Hematopoietic multipotent progenitor cell treated with erythropoietin and hydrocortisone succinate and interleukin-3 and kit ligand, for 17 days (in vitro differentiated cells): ENCODE data around the gene CTBP1.

Source experiments
- DNase-seq: peaks from one replicate; pipeline ENCODE4 v3.0.0-alpha.2; 2015; ENCODE audit warnings: low spot score

The CTBP1 gene

DNA sequence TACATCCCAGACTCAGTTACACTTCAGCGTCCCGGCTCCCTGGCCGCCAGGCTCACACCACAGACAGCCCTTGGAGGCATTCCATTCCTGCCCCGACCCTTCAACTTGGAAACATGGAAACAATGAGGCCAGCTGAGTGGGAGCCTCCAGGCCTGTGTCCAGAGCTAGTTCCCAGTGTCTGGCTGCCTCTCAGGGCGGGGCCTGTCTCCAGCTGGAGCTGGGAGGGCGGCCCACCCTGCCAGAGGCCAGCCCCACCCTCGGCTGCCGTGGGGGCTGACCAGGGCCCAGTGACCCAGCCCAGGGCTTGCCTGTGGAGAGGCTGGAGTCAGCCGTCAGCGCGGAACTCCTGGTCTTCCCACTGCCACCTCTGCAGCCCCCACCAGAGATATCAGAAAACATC, 39.1 kb downstream of the CTBP1 start:
- no peak for DNase-seq

GRCh38 chr4:1208970-1209704, 39.8 kb downstream of the CTBP1 start:
- DNase-seq: no peak

GRCh38 chr4:1208266-1208961, 40.5 kb downstream of the CTBP1 start:
- no peak for DNase-seq

DNA sequence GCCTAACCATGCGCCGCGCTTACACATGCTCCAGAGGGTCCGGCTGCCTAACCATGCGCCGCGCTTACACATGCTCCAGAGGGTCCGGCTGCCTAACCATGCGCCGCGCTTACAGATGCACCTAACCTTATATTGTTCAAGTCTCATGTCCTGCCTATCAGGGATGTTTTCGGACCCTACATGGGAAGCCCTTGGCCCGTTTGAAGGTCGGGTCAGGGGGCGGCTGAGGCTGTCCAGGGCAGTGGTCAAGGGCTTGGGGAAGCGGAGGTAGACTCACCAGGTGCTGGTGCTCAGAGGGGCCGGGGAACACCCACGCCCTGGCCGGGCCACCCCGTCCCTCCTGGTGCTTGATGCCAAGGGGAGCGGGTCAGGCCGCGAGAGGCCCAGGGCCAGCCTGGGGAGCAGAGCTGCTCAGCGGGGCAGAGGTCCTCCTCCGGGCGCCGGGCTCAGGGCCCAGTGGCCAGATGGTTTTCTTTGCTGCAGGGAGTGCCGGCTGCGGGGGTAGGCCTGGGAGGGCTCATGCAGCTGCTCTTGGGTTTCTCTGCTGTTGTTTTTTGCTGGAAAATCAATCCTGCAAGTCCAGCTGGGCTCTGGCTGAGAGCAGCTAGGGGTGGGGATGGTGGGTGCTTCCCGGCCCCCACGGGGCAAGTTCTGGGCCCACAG, 41.2 kb downstream of the CTBP1 start:
- no peak for DNase-seq

DNA sequence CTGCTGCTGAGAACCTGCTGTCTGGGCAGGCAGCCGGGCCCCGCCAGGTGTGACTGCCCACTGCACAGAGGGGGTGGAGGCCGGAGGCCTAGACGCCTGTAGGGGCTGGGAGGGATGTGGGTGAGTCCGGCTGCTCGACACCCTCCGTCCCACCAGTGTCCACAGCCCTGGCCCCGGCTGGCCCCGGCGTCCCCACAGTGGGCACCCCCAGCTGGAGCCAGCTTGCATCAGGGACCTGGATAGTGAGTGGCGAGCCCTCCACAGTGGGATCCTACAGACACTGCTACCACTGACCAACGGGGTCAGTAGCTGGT, 41.8 kb downstream of the CTBP1 start:
- DNase-seq: no peak

DNA sequence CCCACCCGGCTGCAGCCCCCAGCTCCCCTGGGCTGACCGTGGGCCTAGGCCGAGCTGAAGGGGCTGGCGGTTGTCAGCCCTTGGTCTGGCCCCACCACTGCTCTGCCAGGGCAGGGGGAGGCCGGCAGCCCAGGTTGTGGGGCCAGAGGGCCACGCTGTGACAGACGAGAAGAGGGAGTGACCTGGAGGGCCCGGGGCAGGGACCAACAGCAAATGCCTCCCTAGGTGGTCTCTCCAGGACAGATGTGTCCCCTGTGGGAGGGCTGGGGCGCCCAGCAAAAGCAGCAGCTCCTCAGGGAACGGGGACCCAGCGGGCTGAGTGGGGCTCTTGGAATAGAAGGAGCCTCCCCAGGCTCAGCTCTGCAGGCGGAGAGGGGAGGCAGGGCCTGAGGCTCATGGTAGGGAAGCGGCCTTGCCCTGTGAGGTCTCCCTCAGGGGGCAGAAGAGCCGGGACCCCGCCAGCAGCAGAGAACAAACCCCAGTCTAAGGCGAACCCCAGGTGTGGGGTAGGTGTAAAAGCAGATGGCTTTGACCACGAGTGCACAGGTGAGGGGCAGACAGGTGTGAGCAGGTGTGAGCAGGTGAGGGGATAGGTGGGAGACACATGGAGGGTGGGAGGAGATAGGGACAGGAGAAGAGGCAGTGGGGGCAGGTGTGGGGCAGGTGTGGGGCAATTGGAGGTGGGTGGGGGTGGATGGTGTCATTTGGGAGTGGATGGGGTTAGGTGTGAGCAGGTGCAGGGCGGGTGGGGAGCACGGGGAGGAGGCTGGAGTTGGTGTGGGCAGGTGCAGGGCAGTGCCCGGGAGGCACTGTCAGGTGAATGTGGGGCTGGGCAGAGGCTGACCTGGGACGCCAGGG, 42.4 kb downstream of the CTBP1 start:
- no peak for DNase-seq

GRCh38 chr4:1205586-1206298, 43.2 kb downstream of the CTBP1 start:
- DNase-seq: no peak

DNA sequence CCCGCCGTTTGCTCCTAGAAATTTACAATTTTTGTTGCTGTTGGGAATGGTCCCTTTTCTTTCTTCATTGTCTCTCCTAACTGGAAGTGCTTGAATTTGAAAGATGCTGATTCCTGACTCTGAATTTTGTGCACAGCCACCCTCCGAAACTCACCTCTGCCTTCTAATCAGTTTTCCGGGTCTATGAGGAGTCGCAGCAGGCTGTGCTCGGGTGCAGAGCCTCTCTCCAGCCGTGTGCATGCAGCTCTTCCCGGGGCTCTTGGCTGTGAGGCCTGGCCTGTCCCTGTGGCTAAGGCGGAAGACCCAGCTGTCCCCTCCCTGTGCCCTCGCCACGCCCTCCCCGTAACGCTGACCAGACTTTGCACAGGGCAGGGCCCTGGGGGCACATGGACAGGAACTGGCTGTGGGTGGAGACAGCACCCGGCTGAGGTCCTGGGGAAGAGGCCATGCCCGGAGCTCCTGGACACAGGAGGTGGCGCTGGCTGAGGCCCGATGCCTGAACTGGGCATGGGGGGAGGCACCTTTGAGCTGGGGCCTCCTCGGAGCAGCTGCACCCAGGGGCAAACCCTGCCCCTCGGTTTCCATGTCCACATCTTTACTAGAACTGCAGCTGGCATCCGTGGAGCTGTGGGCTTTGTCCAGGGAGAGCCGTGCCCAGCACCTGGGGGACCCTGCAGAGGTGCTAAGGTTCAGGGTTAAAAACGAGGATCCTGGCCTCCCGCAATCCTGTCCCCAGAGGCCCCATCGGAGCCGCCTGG, 43.9 kb downstream of the CTBP1 start:
- DNase-seq: no peak

DNA sequence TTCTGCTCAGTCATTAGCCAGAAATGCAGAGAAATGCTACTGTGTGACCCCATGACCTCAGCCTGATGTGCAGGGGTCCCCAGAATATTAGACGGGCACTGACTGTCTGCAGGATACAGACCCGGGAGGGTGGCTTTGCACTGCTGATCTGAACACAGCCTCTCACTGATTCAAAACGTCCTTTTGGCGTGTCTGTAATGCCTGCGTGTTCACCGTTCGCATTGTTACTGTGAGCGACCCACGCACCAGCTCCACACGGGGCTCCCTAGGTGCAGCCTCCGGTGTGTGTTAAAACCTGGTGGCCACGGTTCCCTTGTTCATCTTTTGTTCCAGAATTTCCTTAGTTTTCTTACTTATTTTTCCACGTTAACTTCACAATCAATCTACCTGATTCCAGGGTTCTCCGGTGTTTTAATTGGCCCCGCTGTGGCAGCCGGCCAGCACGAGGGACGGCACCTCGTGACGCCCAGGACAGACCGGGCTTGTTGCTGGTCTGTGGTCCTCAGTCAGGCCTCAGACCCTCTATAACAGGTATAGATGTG, 44.6 kb downstream of the CTBP1 start:
- no peak for DNase-seq

GRCh38 chr4:1203026-1203616, 45.8 kb downstream of the CTBP1 start:
- no peak for DNase-seq

- no peak for DNase-seq
Observed at GRCh38 chr4:1202526-1203011, 46.4 kb downstream of the CTBP1 start.

GRCh38 chr4:1201851-1202525, 46.9 kb downstream of the CTBP1 start:
- DNase-seq: no peak

GRCh38 chr4:1200425-1201035, 48.4 kb downstream of the CTBP1 start:
- no peak for DNase-seq

- no peak for DNase-seq
Observed at GRCh38 chr4:1199556-1200331, 49.2 kb downstream of the CTBP1 start.

- no peak for DNase-seq
Observed at GRCh38 chr4:1198098-1198844, 50.7 kb downstream of the CTBP1 start.

DNA sequence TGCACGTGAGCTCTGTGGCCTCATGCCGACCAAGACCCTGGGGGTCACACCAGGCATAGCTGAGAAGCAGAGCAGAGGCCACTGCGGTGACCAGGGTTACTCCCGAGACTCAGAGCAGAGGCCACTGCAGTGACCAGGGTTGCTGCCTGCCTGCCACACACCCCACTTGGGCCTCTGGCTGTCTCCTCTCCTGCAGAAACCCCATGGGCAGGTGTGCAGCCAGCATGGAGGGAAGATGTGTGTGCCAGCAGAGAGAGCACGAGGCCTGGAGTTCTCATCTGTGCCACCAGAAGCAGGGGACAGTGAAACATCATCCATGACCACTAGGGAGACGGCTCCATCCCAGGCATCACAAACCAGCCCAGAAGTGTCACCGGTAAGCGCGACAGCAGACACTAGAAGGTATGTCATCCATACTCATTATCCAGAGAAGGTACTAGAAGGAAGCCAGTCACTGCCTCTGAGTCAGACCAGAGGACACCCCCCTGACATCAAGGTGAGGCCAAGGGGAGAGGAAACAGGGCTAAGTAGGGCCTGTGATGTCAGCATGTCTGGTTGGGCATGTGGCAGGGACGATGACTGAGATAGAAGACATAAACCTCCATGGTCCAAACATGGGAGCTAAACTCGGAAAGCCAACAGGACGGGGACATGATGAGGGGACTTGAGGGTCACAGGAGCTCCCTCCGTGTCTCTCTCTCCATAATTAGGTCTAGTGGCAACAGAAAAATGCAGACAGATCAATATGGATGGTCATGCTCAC, 52.3 kb downstream of the CTBP1 start:
- DNase-seq: no peak

- DNase-seq: no peak
Observed at GRCh38 chr4:1195891-1196401, 53.0 kb downstream of the CTBP1 start.
